SU-DHL-6 (cell line): ENCODE results near the gene OSBPL9.

Source experiments
- H2AFZ ChIP-seq: fragments of 200-600 bp; sonication (generic); 2 replicates; pipeline ENCODE4 v1.6.1; 2014; ENCODE audit warnings: low read depth, mild to moderate bottlenecking, moderate library complexity, mixed read lengths, antibody characterized with exemption, low read length; ENCODE audit not compliant: severe bottlenecking
- H3F3A ChIP-seq: fragments of 200-600 bp; shearing (Covaris generic); 2 replicates; pipeline ENCODE4 v1.6.0; 2016; ENCODE audit warnings: antibody characterized with exemption, mild to moderate bottlenecking; ENCODE audit not compliant: insufficient read depth
- H3K27ac ChIP-seq: fragments of 200-600 bp; sonication (generic); 2 replicates; pipeline ENCODE4 v1.5.1; 2016; ENCODE audit warnings: low read depth, mild to moderate bottlenecking, low read length, moderate library complexity, mixed read lengths
- H3K27me3 ChIP-seq: fragments of 200-600 bp; sonication (generic), shearing (Covaris generic); 2 replicates; pipeline ENCODE4 v1.6.0; 2014; ENCODE audit warnings: mild to moderate bottlenecking, low read length
- H3K36me3 ChIP-seq: fragments of 200-600 bp; sonication (generic); 2 replicates; pipeline ENCODE4 v1.6.1; 2014; ENCODE audit warnings: mild to moderate bottlenecking, low read length, mixed read lengths
- H3K4me2 ChIP-seq: fragments of 300-600, 200-600 bp; shearing (Covaris generic), sonication (generic); 2 replicates; pipeline ENCODE4 v1.6.0; 2014; ENCODE audit warnings: low read length, low read depth, mild to moderate bottlenecking; ENCODE audit not compliant: poor library complexity, severe bottlenecking
- H3K4me3 ChIP-seq: fragments of 200-600 bp; sonication (generic); 2 replicates; pipeline ENCODE4 v1.5.1; 2014; ENCODE audit warnings: antibody characterized with exemption, low read length, mild to moderate bottlenecking, mixed read lengths; ENCODE audit not compliant: insufficient read depth, poor library complexity, severe bottlenecking
- H3K79me2 ChIP-seq: fragments of 200-600 bp; sonication (generic); 2 replicates; pipeline ENCODE4 v1.6.1; 2014; ENCODE audit warnings: mild to moderate bottlenecking, low read length, moderate library complexity; ENCODE audit not compliant: insufficient read depth
- H3K9ac ChIP-seq: fragments of 200-600 bp; sonication (generic); 2 replicates; pipeline ENCODE4 v1.7.0; 2014; ENCODE audit warnings: mild to moderate bottlenecking, low read length
- H3K9me2 ChIP-seq: fragments of 200-600 bp; sonication (generic); replicated peaks from 2 replicates; pipeline ENCODE4 v1.6.1; 2014; ENCODE audit warnings: low read length; ENCODE audit not compliant: insufficient read depth
- H3K9me3 ChIP-seq: fragments of 200-600 bp; sonication (generic); 2 replicates; pipeline ENCODE4 v1.6.1; 2014; ENCODE audit warnings: low read length, mixed read lengths; ENCODE audit not compliant: insufficient read depth
- H4K20me1 ChIP-seq: fragments of 200-600 bp; sonication (generic); 2 replicates; pipeline ENCODE4 v1.6.1; 2014; ENCODE audit warnings: low read depth, mild to moderate bottlenecking, antibody characterized with exemption, low read length, moderate library complexity, mixed read lengths
- EZH2phosphoT487 ChIP-seq: fragments of 200-600 bp; sonication (generic), shearing (Covaris generic); conservative IDR thresholded peaks from 2 replicates; pipeline ENCODE4 v1.6.1; 2018; ENCODE audit warnings: mild to moderate bottlenecking, antibody characterized with exemption, low read length, moderate library complexity, mixed read lengths
- TF ChIP-seq, protein P1 (sequence below): fragments of 200-600 bp; sonication (generic); IDR thresholded peaks from one replicate; pipeline ENCODE4 v1.5.1; 2017; ENCODE audit warnings: antibody characterized with exemption, mild to moderate bottlenecking, low read length, moderate library complexity; ENCODE audit not compliant: insufficient read depth, poor library complexity, severe bottlenecking

OSBPL9 gene

DNA sequence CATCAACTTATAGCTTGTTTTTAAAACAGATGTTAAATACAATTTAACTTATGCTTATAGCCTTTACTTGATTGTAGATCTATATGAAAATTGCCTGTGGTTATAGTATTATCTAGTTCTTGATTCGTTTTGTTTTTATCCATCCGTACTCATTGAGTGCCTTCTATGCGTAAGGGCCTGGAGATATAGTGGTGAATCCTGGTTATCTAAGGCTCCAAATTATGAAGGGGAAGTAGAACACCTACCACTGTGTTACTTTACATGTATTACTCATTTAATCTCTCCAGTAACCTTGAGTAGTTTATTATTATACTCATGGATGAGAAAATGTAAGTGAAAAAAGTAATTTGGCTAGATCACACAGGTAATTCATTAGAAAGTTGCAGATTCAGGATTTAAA lies 121.8 kb downstream of the OSBPL9 start:
- H3K9ac ChIP-seq = no peak overlapping the region
- TF ChIP-seq, protein P1, sequence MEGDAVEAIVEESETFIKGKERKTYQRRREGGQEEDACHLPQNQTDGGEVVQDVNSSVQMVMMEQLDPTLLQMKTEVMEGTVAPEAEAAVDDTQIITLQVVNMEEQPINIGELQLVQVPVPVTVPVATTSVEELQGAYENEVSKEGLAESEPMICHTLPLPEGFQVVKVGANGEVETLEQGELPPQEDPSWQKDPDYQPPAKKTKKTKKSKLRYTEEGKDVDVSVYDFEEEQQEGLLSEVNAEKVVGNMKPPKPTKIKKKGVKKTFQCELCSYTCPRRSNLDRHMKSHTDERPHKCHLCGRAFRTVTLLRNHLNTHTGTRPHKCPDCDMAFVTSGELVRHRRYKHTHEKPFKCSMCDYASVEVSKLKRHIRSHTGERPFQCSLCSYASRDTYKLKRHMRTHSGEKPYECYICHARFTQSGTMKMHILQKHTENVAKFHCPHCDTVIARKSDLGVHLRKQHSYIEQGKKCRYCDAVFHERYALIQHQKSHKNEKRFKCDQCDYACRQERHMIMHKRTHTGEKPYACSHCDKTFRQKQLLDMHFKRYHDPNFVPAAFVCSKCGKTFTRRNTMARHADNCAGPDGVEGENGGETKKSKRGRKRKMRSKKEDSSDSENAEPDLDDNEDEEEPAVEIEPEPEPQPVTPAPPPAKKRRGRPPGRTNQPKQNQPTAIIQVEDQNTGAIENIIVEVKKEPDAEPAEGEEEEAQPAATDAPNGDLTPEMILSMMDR = no peak
- no peak for TF ChIP-seq EZH2phosphoT487
- no peaks in the 10 kb centered on the region for H3F3A ChIP-seq
- H3K4me3 ChIP-seq = no peak overlapping the region
- peaks cover 48% of the 10 kb centered on the region for H4K20me1 ChIP-seq
- no peaks in the 10 kb centered on the region for H3K36me3 ChIP-seq
- H3K9me3 ChIP-seq = no peaks in the 10 kb centered on the region
- no peak overlapping the region for H3K4me2 ChIP-seq
- no peaks in the 10 kb centered on the region for H3K9me2 ChIP-seq
- no peak overlapping the region for H3K27ac ChIP-seq
- no peaks in the 10 kb centered on the region for H3K27me3 ChIP-seq
- H2AFZ ChIP-seq = no peak overlapping the region
- H3K79me2 ChIP-seq = peaks cover 37% of the 10 kb centered on the region

DNA sequence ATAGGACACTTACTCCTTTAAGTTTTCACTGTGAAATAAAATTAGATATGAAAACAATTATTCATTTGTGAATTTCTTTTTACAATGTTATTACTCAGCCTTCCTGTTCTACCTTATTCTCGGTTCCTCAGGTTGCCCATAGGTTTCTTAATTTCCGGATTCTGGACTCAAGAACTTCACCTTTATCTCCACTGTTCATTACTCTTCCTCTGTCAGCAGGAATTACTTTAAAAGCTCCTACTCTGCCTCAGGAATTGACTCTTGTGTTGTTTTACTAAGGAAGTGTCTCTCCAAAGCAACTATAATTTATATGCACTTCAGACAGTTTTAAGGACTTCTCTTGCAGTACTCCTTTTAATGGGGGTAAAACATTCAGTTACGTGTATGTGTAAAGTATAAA lies 123.8 kb downstream of the OSBPL9 start:
- Histone ChIP-seq H3K9me2 (no peaks in the 10 kb centered on the region), H3K27me3 (no peaks in the 10 kb centered on the region), H3K79me2 (peaks cover 24% of the 10 kb centered on the region), H3K4me2 (no peak overlapping the region), H3K9me3 (no peaks in the 10 kb centered on the region), H3F3A (no peaks in the 10 kb centered on the region), H3K9ac (no peak overlapping the region), H3K36me3 (no peaks in the 10 kb centered on the region), H4K20me1 (peaks cover 45% of the 10 kb centered on the region), H3K4me3 (no peak overlapping the region), H3K27ac (no peak overlapping the region), H2AFZ (no peak overlapping the region)
- no peak for TF ChIP-seq EZH2phosphoT487
- TF ChIP-seq, protein P1 = no peak

DNA sequence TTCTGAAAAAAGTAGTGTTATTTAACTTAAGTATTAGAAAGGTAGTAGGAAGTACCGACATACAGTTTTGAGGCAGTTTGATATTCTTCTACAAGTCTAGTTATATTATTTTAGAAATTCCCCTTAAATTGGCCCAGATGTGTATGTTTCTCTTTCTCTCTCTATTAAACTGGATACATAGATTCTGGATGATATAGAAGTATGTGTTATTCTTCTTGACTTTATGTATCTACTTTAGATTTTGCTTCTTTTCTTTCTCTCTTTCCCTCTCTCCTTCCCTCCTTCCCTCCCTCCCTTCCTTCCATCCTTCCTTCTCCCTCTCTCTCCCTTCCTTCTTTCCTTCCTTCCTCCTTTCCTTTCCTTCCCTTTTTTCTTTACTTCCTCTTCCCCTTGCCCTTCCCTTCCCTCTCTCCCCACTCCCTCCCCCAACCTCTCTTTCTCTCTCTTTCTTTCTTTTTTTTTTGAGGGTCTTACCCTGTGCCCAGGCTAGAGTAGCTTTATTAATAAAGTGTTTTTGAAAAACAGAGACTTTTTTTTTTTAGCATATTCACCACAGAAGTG lies 124.3 kb downstream of the OSBPL9 start:
- no peaks in the 10 kb centered on the region for H3K9me2 ChIP-seq
- no peaks in the 10 kb centered on the region for H3F3A ChIP-seq
- peaks cover 40% of the 10 kb centered on the region for H4K20me1 ChIP-seq
- H3K27ac ChIP-seq = no peak overlapping the region
- H3K27me3 ChIP-seq = no peaks in the 10 kb centered on the region
- no peak overlapping the region for H3K4me2 ChIP-seq
- peaks cover 20% of the 10 kb centered on the region for H3K79me2 ChIP-seq
- no peaks in the 10 kb centered on the region for H3K9me3 ChIP-seq
- TF ChIP-seq, protein P1 = no peak
- no peak for TF ChIP-seq EZH2phosphoT487
- H2AFZ ChIP-seq = no peak overlapping the region
- no peaks in the 10 kb centered on the region for H3K36me3 ChIP-seq
- H3K9ac ChIP-seq = no peak overlapping the region
- H3K4me3 ChIP-seq = no peak overlapping the region
